ENCODE data around the gene ZFP1. TPM values are rescaled to one million over a fixed set of nuclear protein-coding genes. Genes with fewer than 3 reads are reported as not detected.

Gene ZFP1
- total and polyA plus RNA-seq, 2 experiments from 2014 or later, result 9.4 to 14.4 TPM

DNA sequence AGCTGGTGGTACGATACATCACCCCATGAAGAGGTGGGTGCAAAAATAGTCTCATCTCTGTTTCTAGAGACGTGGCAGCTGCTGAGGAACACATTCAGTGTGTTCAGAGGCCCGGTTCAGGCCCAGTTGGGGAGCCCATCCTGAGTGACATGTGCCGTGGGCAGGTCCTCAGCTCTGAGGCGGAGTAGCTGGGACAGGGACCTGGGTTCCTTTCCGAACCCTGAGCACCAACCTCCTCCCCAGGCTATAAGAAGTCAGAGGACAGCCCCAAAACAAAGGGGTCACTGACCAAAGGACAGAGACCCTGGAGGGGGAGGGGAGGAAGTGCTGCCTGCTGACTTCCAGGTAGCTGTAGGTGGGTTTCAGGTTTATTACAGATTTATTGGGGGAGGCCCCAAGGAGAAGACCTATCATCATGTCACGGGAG, 36.8 kb upstream of the ZFP1 start:
- Histone ChIP-seq H3K27me3 (no peaks in the 10 kb centered on the region), H3K27ac (peak overlapping the region; percentile 11), H3K4me3 (no peak overlapping the region), H3K9me2 (replicated peaks; ENCODE audit: insufficient read depth) (no peaks in the 10 kb centered on the region), H3K9me3 (ENCODE audit: low read depth) (no peaks in the 10 kb centered on the region), H2AFZ (no peak overlapping the region), H3K36me3 (replicated peaks; ENCODE audit: insufficient read depth, low read depth) (no peaks in the 10 kb centered on the region), H3K4me2 (peak overlapping the region; percentile 65), H4K20me1 (ENCODE audit: insufficient read depth, poor library complexity, severe bottlenecking) (no peaks in the 10 kb centered on the region), H3K79me2 (no peaks in the 10 kb centered on the region), H3K4me1 (ENCODE audit: insufficient read depth) (peaks cover 31% of the 10 kb centered on the region)
- 61% methylated on average over 7 of the region's 7 CpGs for WGBS (ENCODE audit: low lambda C conversion rate, missing lambda C conversion rate)
- TF ChIP-seq EZH2 (IDR thresholded peaks at IDR 0.05; ENCODE audit: borderline replicate concordance), result no peak
- TF ChIP-seq, protein P1, sequence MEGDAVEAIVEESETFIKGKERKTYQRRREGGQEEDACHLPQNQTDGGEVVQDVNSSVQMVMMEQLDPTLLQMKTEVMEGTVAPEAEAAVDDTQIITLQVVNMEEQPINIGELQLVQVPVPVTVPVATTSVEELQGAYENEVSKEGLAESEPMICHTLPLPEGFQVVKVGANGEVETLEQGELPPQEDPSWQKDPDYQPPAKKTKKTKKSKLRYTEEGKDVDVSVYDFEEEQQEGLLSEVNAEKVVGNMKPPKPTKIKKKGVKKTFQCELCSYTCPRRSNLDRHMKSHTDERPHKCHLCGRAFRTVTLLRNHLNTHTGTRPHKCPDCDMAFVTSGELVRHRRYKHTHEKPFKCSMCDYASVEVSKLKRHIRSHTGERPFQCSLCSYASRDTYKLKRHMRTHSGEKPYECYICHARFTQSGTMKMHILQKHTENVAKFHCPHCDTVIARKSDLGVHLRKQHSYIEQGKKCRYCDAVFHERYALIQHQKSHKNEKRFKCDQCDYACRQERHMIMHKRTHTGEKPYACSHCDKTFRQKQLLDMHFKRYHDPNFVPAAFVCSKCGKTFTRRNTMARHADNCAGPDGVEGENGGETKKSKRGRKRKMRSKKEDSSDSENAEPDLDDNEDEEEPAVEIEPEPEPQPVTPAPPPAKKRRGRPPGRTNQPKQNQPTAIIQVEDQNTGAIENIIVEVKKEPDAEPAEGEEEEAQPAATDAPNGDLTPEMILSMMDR (IDR thresholded peaks at IDR 0.05; ENCODE audit: poor library complexity), result no peak
- no peak for TF ChIP-seq EZH2phosphoT487 (IDR thresholded peaks at IDR 0.05; ENCODE audit: low read depth, severe bottlenecking, unreplicated experiment)
- no peak for DNase-seq (ENCODE audit: low spot score)

- H4K20me1 ChIP-seq (ENCODE audit: insufficient read depth, poor library complexity, severe bottlenecking), result no peaks in the 10 kb centered on the region
- H3K4me3 ChIP-seq, result no peak overlapping the region
- no peak for DNase-seq (ENCODE audit: low spot score)
- peaks cover 27% of the 10 kb centered on the region for H3K4me1 ChIP-seq (ENCODE audit: insufficient read depth)
- no peaks in the 10 kb centered on the region for H3K36me3 ChIP-seq (replicated peaks; ENCODE audit: insufficient read depth, low read depth)
- H3K9me3 ChIP-seq (ENCODE audit: low read depth), result no peaks in the 10 kb centered on the region
- no peak overlapping the region for H3K4me2 ChIP-seq
- 85% methylated on average over 26 of the region's 26 CpGs for WGBS (ENCODE audit: low lambda C conversion rate, missing lambda C conversion rate)
- H2AFZ ChIP-seq, result no peak overlapping the region
- TF ChIP-seq EZH2phosphoT487 (IDR thresholded peaks at IDR 0.05; ENCODE audit: low read depth, severe bottlenecking, unreplicated experiment) (no peak), EZH2 (IDR thresholded peaks at IDR 0.05; ENCODE audit: borderline replicate concordance) (no peak)
- TF ChIP-seq, protein P1 (IDR thresholded peaks at IDR 0.05; ENCODE audit: poor library complexity), result no peak
- H3K27ac ChIP-seq, result no peak overlapping the region
- H3K27me3 ChIP-seq, result no peaks in the 10 kb centered on the region
- no peaks in the 10 kb centered on the region for H3K79me2 ChIP-seq
- no peaks in the 10 kb centered on the region for H3K9me2 ChIP-seq (replicated peaks; ENCODE audit: insufficient read depth)
Observed at GRCh38 chr16:75111961-75112733, 36.2 kb upstream of the ZFP1 start.

- Histone ChIP-seq H3K9me3 (ENCODE audit: low read depth) (no peaks in the 10 kb centered on the region), H3K79me2 (no peaks in the 10 kb centered on the region), H3K4me2 (no peak overlapping the region), H3K27me3 (no peaks in the 10 kb centered on the region), H3K27ac (no peak overlapping the region), H3K36me3 (replicated peaks; ENCODE audit: insufficient read depth, low read depth) (no peaks in the 10 kb centered on the region), H3K4me1 (ENCODE audit: insufficient read depth) (peaks cover 27% of the 10 kb centered on the region), H2AFZ (no peak overlapping the region), H3K4me3 (no peak overlapping the region), H4K20me1 (ENCODE audit: insufficient read depth, poor library complexity, severe bottlenecking) (no peaks in the 10 kb centered on the region), H3K9me2 (replicated peaks; ENCODE audit: insufficient read depth) (no peaks in the 10 kb centered on the region)
- DNase-seq (ENCODE audit: low spot score), result peak; percentile 50
- TF ChIP-seq EZH2 (IDR thresholded peaks at IDR 0.05; ENCODE audit: borderline replicate concordance), result no peak
- no peak for TF ChIP-seq EZH2phosphoT487 (IDR thresholded peaks at IDR 0.05; ENCODE audit: low read depth, severe bottlenecking, unreplicated experiment)
- TF ChIP-seq, protein P1 (IDR thresholded peaks at IDR 0.05; ENCODE audit: poor library complexity), result no peak
- WGBS (ENCODE audit: low lambda C conversion rate, missing lambda C conversion rate), result 69% methylated on average over 14 of the region's 14 CpGs
Observed at GRCh38 chr16:75112734-75113491, 35.4 kb upstream of the ZFP1 start.
